HG03565 (cell line): ENCODE data around the gene PDXP.
"Not testable (repeated sequence)": the region's sequence is repeated elsewhere in the genome, so short reads cannot be mapped to it uniquely, and the experiment has no call there.

ENCODE experiments used
- ATAC-seq: cut with Tn5 transposase; IDR thresholded peaks from one replicate; pipeline ENCODE4 v1.9.1; 2021; ENCODE audit warnings: mild to moderate bottlenecking, moderate library complexity; ENCODE audit not compliant: unreplicated experiment

PDXP gene

DNA sequence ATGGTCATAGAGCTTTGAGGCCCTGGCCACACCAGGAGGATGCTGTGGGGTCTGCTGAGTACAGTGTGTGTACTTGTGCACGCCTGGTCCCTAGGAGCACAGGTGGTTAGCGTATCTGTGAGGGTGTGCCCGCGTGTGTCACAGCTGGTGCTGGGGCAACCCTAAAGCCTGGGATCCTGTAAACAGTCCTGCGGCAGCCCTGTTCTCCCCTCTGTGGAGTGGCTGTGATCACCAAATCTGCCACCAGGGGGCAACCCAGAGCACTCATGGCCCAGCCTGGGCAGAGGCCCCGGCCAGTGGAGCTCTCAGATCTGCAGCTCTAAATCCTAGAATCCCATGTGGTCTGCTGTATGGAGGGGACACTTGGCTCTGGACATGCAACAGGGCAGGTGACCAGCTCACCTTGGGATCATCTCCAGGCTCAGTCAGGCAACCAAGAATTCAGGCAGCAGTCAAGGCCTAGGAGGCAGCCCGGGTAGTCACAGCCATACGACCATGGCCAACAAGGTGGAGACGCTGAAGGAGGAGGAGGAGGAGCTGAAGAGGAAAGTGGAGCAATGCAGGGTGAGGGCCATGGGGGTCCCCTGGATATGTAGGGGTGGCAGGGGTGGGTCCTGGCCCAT is 15.2 kb upstream of the PDXP start:
- peak; percentile 45 for ATAC-seq

DNA sequence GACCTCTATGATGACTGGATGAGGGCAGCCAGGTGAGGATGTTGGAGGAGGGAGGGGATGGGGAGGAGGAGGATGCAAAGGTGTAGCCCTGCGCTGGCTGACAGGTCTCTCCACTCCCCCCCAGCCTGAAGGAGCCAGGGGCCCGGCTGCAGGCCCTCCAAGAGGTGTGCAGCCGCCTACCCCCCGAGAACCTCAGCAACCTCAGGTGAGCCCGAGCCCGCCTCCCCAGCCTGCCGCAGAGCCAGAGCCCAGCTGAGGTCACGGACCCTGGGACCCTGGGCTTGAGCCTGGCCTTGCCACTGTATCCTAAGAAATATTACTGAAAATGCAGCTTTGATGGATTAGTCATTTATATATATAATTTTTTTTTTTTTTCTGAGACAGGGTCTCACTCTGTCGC is 11.2 kb upstream of the PDXP start:
- ATAC-seq: no peak

DNA sequence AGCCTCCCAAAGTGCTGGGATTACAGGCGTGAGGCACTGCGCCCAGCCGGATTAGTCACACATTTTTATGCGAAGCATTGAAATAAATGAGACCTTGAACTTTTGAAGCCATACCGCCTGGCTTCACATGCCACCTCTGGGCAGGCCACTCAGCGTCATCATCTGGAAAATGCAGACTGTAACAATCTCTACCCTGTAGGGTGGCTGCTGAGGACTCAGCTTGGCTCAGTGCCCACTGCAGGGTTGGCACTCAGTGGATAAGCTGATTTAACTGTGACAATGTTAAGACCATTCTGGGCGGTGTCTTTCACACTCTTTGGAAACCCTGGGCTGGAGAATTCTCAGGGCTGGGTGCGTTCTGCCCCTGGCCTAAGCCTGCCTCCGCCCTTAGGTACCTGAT is 10.6 kb upstream of the PDXP start:
- no peak for ATAC-seq

DNA sequence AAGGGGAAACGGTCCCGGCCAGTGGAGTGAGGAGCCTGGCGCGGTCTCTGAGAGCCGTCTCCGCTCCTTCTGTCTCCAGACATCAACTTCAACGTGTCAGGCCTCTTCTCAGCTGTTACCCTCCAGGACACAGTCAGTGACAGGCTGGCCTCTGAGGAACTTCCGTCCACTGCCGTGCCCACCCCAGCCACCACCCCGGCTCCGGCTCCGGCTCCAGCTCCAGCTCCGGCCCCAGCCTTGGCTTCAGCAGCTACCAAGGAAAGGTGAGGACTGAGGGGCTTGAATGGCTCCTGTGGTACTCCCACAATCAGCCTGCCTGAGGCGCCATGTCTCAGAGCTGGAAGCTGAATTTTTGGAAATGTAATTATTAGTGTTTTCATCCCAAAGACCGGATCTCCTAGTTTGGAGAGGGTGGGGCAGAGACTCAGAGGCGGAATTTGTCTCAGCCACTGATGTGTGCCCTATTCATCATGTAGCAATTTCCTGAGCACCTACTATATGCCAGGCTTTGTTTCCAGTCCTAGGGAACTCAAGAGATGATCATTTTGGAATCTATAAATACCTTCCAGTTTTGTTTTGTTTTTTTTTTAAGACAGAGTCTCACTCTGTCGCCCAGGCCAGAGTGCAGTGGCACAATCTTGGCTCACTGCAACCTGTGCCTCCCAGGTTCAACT is 7.9 kb upstream of the PDXP start:
- ATAC-seq: no peak

DNA sequence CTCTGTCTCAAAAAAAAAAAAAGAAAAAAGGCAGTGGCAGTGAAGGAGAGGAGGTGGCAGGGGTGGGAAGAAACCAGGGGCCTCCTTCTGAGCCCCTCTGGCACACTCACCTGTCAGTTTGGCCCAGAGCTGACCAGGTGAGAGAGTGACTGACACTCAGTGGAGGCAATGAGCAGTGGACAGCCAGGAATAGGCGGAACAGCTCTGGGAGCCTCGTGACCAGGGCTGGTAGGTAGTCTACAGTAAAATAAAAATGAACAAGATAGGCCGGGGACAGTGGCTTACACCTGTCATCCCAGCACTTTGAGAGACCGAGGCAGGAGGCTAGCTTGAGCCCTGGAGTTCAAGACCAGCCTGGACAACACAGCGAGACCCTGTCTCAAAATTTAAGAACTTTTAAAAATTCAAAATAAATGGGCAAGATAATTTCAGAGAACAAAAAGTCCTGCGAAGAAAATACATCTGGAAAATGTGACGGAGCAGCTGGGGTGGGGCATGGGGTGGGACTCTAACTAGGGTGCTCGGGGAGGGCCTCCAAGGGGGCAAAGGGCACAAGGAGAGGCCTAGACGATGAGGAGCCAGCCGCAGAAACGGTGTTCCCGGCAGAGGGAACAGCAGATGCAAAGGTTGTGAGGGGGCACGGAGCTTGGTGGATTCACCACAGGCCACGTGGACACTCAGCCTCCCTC is 3.8 kb upstream of the PDXP start:
- ATAC-seq: no peak

GRCh38 chr22:37655252-37655563 is 3.3 kb upstream of the PDXP start:
- ATAC-seq: no peak

- ATAC-seq: not testable (repeated sequence)
Observed at GRCh38 chr22:37656583-37656982, 1.9 kb upstream of the PDXP start.

DNA sequence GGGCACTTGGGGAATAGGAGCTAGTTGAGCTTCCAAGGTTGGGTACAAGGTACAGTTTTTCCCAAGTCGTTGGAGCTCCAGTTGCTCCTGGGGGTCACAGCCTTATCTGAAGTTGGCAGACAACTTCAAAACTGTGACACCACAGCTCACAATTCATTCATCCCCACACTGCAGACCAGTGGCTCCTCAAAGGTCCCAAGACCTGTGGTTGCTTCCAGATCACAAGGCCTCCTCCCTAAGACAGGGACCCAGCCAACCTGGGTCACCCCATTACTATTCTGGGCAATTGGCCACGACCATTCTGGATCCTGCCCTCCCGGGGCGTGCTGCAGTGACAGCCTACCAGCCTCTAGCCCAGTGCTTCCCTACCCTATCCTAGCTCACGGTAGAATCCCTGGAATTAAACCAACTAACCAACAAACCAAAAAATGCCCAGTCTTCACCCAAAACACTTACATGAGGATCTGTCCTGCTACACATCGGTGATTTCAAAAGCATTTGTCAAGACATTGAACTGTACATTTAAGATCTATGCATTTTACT is 862 bp upstream of the PDXP start:
- ATAC-seq: no peak

GRCh38 chr22:37659066-37659896 is 758 bp downstream of the PDXP start:
- ATAC-seq: peak; percentile 3

GRCh38 chr22:37659897-37660708 is 1.6 kb downstream of the PDXP start:
- ATAC-seq: no peak

DNA sequence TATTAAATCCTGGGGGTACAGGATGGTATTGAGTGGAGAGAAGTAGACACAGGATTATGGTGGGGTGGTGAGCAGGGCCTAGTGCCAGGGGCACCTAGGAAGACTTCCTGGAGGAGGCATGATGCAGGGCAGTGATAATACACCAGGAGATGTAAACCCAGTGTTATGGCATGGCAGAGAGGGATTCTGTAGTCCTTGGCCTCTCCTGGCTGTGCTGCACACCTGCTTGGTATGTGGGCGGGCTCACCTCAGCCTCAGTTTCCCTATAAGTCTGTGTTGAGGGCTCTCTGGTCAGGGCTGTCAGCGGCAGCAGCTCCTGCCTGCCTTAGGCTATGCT is 2.2 kb downstream of the PDXP start:
- no peak for ATAC-seq

GRCh38 chr22:37661160-37661924 is 2.8 kb downstream of the PDXP start:
- no peak for ATAC-seq

- no peak for ATAC-seq
Observed at GRCh38 chr22:37662039-37662438, 3.5 kb downstream of the PDXP start.

DNA sequence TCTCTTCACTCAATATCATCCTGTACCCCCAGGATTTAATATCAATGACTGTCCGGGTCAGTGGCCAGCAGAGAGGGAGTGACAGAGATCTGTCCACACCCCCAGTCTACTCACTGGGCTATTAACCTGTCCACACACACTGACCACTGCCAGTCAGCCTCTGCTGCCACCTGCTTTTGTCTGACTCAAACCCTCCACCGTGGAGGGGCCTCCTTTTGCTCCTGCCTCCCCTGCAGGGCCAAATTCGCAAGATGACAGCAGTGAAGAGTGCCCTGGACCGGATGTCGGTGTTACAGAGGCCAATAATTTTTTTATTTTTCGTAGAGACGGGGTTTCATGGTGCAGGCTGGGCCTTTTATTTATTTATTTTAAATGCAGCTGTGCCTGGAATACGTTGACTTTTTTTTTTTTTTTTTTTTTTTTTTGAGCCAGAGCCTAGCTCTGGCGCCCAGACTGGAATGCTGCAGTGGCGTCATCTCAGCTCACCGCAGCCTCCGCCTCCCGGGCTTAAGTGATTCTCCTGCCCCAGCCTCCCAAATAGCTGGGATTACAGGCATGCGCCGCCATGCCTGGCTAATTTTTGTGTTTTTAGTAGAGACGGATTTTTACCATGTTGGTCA is 5.1 kb downstream of the PDXP start:
- no peak for ATAC-seq

DNA sequence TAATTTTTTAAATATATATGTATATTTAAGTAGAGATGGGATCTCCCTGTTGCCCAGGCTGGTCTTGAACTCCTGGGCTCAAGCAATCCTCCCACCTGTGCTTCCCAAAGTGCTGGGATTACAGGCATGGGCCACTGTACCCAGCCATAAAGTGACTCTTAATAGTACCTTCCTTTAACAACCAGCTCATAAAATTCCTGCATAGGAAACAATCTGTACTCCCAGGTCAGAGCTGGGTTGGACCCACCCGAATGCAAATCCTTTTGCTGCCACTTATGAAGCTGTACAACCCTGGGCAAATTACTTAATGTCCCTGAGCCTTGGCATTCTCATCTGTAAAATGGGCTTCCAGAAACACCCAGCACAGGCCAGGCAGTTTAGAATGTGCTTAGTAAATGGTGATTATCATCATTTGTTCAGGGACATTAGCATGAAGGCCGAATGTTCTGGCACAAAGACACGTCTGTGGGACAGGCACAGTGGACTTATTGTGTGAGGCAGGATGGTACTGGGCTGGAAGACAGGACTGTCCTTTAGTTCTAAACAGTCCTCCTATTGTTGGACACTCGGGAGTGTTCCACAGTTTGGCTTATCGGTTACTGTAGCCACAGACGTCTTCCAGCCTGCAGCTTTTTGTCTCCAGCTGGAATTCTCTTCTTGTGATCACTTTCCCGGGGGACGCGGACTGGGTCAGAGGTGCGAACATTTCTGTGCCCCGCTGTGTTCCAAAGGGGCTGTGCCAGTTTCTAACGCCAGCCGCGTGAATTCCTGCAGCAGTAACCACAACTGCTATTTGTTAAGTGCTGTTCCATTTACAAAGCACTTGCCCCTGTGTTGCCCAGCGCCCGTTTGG is 6.0 kb downstream of the PDXP start:
- no peak for ATAC-seq

DNA sequence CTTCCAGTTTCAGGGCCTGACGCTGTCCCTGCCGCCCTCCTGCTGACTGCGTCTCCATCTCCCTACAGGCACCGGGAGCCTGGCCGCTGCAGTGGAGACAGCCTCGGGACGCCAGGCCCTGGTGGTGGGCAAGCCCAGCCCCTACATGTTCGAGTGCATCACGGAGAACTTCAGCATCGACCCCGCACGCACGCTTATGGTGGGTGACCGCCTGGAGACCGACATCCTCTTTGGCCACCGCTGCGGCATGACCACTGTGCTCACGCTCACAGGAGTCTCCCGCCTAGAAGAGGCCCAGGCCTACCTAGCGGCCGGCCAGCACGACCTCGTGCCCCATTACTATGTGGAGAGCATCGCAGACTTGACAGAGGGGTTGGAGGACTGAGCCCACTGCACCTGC is 7.0 kb downstream of the PDXP start:
- ATAC-seq: no peak

DNA sequence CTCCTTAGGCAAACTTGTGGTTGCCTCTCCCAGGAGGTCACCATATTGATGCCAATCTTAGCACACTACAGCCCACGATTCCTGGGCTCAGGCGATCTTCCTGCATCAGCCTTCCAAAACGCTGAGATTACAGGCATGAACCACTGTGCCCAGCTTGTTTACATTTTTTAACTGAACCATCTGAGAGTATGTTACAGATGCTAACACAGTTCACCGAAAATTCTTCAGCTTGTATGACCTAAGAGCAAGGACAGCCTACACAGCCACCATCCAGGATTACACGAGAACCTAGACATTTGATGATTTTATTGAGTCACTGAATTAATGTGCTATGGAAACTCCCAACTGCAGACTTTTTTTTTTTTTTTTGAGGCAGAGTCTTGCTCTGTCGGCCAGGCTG is 11.1 kb downstream of the PDXP start:
- no peak for ATAC-seq

- no peak for ATAC-seq
Observed at GRCh38 chr22:37672206-37672919, 13.8 kb downstream of the PDXP start.
